IPS-15b (cell line): Measurements from ENCODE around the gene EFHC1.

Experiments used
- H3K27me3 ChIP-seq: one replicate; pipeline ENCODE4 v1.6.1; 2013; ENCODE audit warnings: low read length; ENCODE audit not compliant: control insufficient read depth, insufficient read depth
- H3K36me3 ChIP-seq: one replicate; pipeline ENCODE4 v1.6.1; 2013; ENCODE audit warnings: low read length; ENCODE audit not compliant: control insufficient read depth, insufficient read depth
- H3K4me1 ChIP-seq: one replicate; pipeline ENCODE4 v1.6.1; 2013; ENCODE audit warnings: mild to moderate bottlenecking, low read length; ENCODE audit not compliant: control insufficient read depth, insufficient read depth
- H3K4me3 ChIP-seq: one replicate; pipeline ENCODE4 v1.5.1; 2013; ENCODE audit warnings: low read depth, low read length
- H3K9ac ChIP-seq: one replicate; pipeline ENCODE4 v1.6.1; 2013; ENCODE audit warnings: low read depth, mild to moderate bottlenecking, low read length
- H3K9me3 ChIP-seq: one replicate; pipeline ENCODE4 v1.6.1; 2013; ENCODE audit warnings: mild to moderate bottlenecking, low read length; ENCODE audit not compliant: control insufficient read depth, insufficient read depth

The EFHC1 gene

GRCh38 chr6:52529311-52529710 is 109.2 kb downstream of the EFHC1 start:
- Histone ChIP-seq H3K36me3 (no peaks in the 10 kb centered on the region), H3K4me1 (no peaks in the 10 kb centered on the region), H3K4me3 (no peak overlapping the region), H3K9me3 (no peaks in the 10 kb centered on the region), H3K9ac (no peak overlapping the region), H3K27me3 (no peaks in the 10 kb centered on the region)

GRCh38 chr6:52530351-52530750 is 110.2 kb downstream of the EFHC1 start:
- Histone ChIP-seq H3K9ac (no peak overlapping the region), H3K9me3 (no peaks in the 10 kb centered on the region), H3K36me3 (no peaks in the 10 kb centered on the region), H3K4me3 (no peak overlapping the region), H3K4me1 (no peaks in the 10 kb centered on the region), H3K27me3 (no peaks in the 10 kb centered on the region)

GRCh38 chr6:52531396-52531795 is 111.3 kb downstream of the EFHC1 start:
- no peaks in the 10 kb centered on the region for H3K36me3 ChIP-seq
- H3K4me1 ChIP-seq = no peaks in the 10 kb centered on the region
- no peak overlapping the region for H3K4me3 ChIP-seq
- H3K9ac ChIP-seq = no peak overlapping the region
- no peaks in the 10 kb centered on the region for H3K27me3 ChIP-seq
- H3K9me3 ChIP-seq = no peaks in the 10 kb centered on the region

- Histone ChIP-seq H3K4me3 (no peak overlapping the region), H3K27me3 (no peaks in the 10 kb centered on the region), H3K9me3 (no peaks in the 10 kb centered on the region), H3K9ac (no peak overlapping the region), H3K36me3 (no peaks in the 10 kb centered on the region), H3K4me1 (no peaks in the 10 kb centered on the region)
Observed at GRCh38 chr6:52531834-52532233, 111.7 kb downstream of the EFHC1 start.

GRCh38 chr6:52532457-52532856 is 112.3 kb downstream of the EFHC1 start:
- no peaks in the 10 kb centered on the region for H3K36me3 ChIP-seq

GRCh38 chr6:52533491-52533890 is 113.3 kb downstream of the EFHC1 start:
- Histone ChIP-seq H3K4me1 (no peaks in the 10 kb centered on the region), H3K9ac (no peak overlapping the region), H3K9me3 (no peaks in the 10 kb centered on the region), H3K4me3 (no peak overlapping the region), H3K36me3 (no peaks in the 10 kb centered on the region), H3K27me3 (no peaks in the 10 kb centered on the region)

More at GRCh38 chr6:52532457-52532856, 112.3 kb downstream of the EFHC1 start:
- no peaks in the 10 kb centered on the region for H3K27me3 ChIP-seq
- no peaks in the 10 kb centered on the region for H3K9me3 ChIP-seq
- H3K9ac ChIP-seq = no peak overlapping the region
- H3K4me3 ChIP-seq = no peak overlapping the region
- no peaks in the 10 kb centered on the region for H3K4me1 ChIP-seq

GRCh38 chr6:52534363-52534762 is 114.2 kb downstream of the EFHC1 start:
- Histone ChIP-seq H3K9me3 (no peaks in the 10 kb centered on the region), H3K9ac (no peak overlapping the region), H3K36me3 (no peaks in the 10 kb centered on the region), H3K4me1 (no peaks in the 10 kb centered on the region), H3K27me3 (no peaks in the 10 kb centered on the region), H3K4me3 (no peak overlapping the region)

- Histone ChIP-seq H3K9ac (no peak overlapping the region), H3K4me1 (no peaks in the 10 kb centered on the region), H3K4me3 (no peak overlapping the region), H3K36me3 (no peaks in the 10 kb centered on the region), H3K9me3 (no peaks in the 10 kb centered on the region), H3K27me3 (no peaks in the 10 kb centered on the region)
Observed at GRCh38 chr6:52534966-52535390, 114.8 kb downstream of the EFHC1 start.

GRCh38 chr6:52535711-52536423 is 115.7 kb downstream of the EFHC1 start:
- Histone ChIP-seq H3K27me3 (no peaks in the 10 kb centered on the region), H3K36me3 (no peaks in the 10 kb centered on the region), H3K9ac (no peak overlapping the region), H3K4me3 (no peak overlapping the region), H3K9me3 (no peaks in the 10 kb centered on the region), H3K4me1 (no peaks in the 10 kb centered on the region)

- no peaks in the 10 kb centered on the region for H3K9me3 ChIP-seq
- no peaks in the 10 kb centered on the region for H3K36me3 ChIP-seq
- H3K4me1 ChIP-seq = no peaks in the 10 kb centered on the region
- H3K4me3 ChIP-seq = no peak overlapping the region
- no peaks in the 10 kb centered on the region for H3K27me3 ChIP-seq
- H3K9ac ChIP-seq = no peak overlapping the region
Observed at GRCh38 chr6:52536424-52536916, 116.3 kb downstream of the EFHC1 start.

- no peaks in the 10 kb centered on the region for H3K4me1 ChIP-seq
Observed at GRCh38 chr6:52537001-52537753, 117.0 kb downstream of the EFHC1 start.

More at GRCh38 chr6:52537001-52537753, 117.0 kb downstream of the EFHC1 start:
- Histone ChIP-seq H3K36me3 (no peaks in the 10 kb centered on the region), H3K9me3 (no peaks in the 10 kb centered on the region), H3K27me3 (no peaks in the 10 kb centered on the region), H3K4me3 (no peak overlapping the region), H3K9ac (no peak overlapping the region)
